Common myeloid progenitor, CD34-positive (primary cell): ENCODE data around the gene CAND2.

ENCODE experiments used
- CTCF ChIA-PET: fragments of 350-600 bp; sonication (Branson Sonifier 250); formaldehyde crosslinking; loops from one replicate; lab custom pipeline; 2021; ENCODE audit warnings: antibody characterized with exemption; lab: Charles Lee
- POLR2A ChIA-PET: fragments of 350-600 bp; sonication (Branson Sonifier 250); formaldehyde crosslinking; loops from one replicate; lab custom pipeline; 2021; ENCODE audit warnings: antibody characterized with exemption; lab: Charles Lee
- DNase-seq, 3 donors: peaks; one replicate each; pipeline versions ENCODE4 v3.0.0 to v3.0.0-alpha.2; 2013
- H3K27ac ChIP-seq, 2 experiments: 1 replicate in 1 of 2; 2 replicates in 1 of 2; pipeline ENCODE4 v1.7.0; 2013; ENCODE audit warnings: inconsistent platforms in 2 of 2, low read length in 2 of 2, mild to moderate bottlenecking in 2 of 2, low read depth in 1 of 2, moderate library complexity in 1 of 2; ENCODE audit not compliant: severe bottlenecking in 2 of 2, insufficient read depth in 1 of 2, poor library complexity in 1 of 2
- H3K27me3 ChIP-seq, 5 experiments: replicated peaks in 2 of 5; 1 replicate in 3 of 5; 2 replicates in 2 of 5; pipeline versions ENCODE4 v1.6.1 to v1.7.0; 2013; ENCODE audit warnings: low read length in 4 of 5, mild to moderate bottlenecking in 2 of 5, moderate library complexity in 2 of 5, inconsistent platforms in 1 of 5; ENCODE audit not compliant: insufficient read depth in 5 of 5, control insufficient read depth in 4 of 5
- H3K36me3 ChIP-seq, 4 experiments: 1 replicate in 2 of 4; 2 replicates in 2 of 4; pipeline versions ENCODE4 v1.6.1 to v1.7.0; 2013; ENCODE audit warnings: low read length in 3 of 4, control low read depth in 1 of 4, mild to moderate bottlenecking in 1 of 4; ENCODE audit not compliant: control insufficient read depth in 4 of 4, insufficient read depth in 4 of 4
- H3K4me1 ChIP-seq, 4 experiments: 1 replicate in 3 of 4; 2 replicates in 1 of 4; pipeline versions ENCODE4 v1.6.1 to v1.7.1; 2013; ENCODE audit warnings: low read length in 3 of 4, mild to moderate bottlenecking in 3 of 4, control low read depth in 1 of 4, inconsistent platforms in 1 of 4, moderate library complexity in 1 of 4; ENCODE audit not compliant: control insufficient read depth in 4 of 4, insufficient read depth in 4 of 4; ENCODE audit errors: control extremely low read depth in 1 of 4
- H3K4me3 ChIP-seq, 7 experiments: 1 replicate in 4 of 7; 2 replicates in 3 of 7; pipeline versions ENCODE4 v1.5.1 to v1.7.0; 2013; ENCODE audit warnings: mild to moderate bottlenecking in 7 of 7, low read length in 6 of 7, moderate library complexity in 6 of 7, inconsistent platforms in 2 of 7, low read depth in 2 of 7, control low read depth in 1 of 7; ENCODE audit not compliant: insufficient read depth in 4 of 7, control insufficient read depth in 1 of 7; ENCODE audit errors: extremely low read depth in 1 of 7
- H3K9me3 ChIP-seq, 5 experiments: 1 replicate in 4 of 5; 2 replicates in 1 of 5; pipeline versions ENCODE4 v1.6.1 to v1.7.1; 2013; ENCODE audit warnings: low read length in 4 of 5, mild to moderate bottlenecking in 2 of 5, inconsistent platforms in 1 of 5, low read depth in 1 of 5, moderate library complexity in 1 of 5; ENCODE audit not compliant: control insufficient read depth in 4 of 5, insufficient read depth in 2 of 5; ENCODE audit errors: control extremely low read depth in 1 of 5
- WGBS: methylation state at CpG from one replicate; pipeline ENCODE4 v1.1.5; 2013; ENCODE audit not compliant: insufficient coverage; 5-methylcytosine and 5-hydroxymethylcytosine counted together

CAND2 gene

GRCh38 chr3:12798559-12799179 is 2.2 kb downstream of the CAND2 start:
- no peak for DNase-seq
- no peaks in the 10 kb centered on the region for H3K36me3 ChIP-seq
- whole genome bisulfite sequencing, result 84% methylated on average over 10 of the region's 12 CpGs
- CTCF ChIA-PET, result interaction anchor here (1.0 to 1.8 kb wide), 3 partner anchors 10 to 15 kb away, joined by 3 to 6 read pairs (median 5); no protein-coding TSS in a partner anchor
- H3K4me1 ChIP-seq, result peaks cover 0 to 12% (median 8%) of the 10 kb centered on the region in 4 experiments
- POLR2A ChIA-PET, result no interaction called here
- H3K4me3 ChIP-seq, result no peak overlapping the region
- no peaks in the 10 kb centered on the region for H3K9me3 ChIP-seq
- H3K27me3 ChIP-seq, result peaks cover 0 to 6% (median 0%) of the 10 kb centered on the region in 5 experiments
- H3K27ac ChIP-seq, result no peak overlapping the region

- Histone ChIP-seq H3K4me1 (peaks cover 0 to 12% (median 8%) of the 10 kb centered on the region in 4 experiments), H3K27me3 (peaks cover 0 to 6% (median 0%) of the 10 kb centered on the region in 5 experiments), H3K4me3 (no peak overlapping the region), H3K9me3 (no peaks in the 10 kb centered on the region), H3K36me3 (peaks cover 0 to 5% (median 0%) of the 10 kb centered on the region in 4 experiments), H3K27ac (no peak overlapping the region)
- 92% methylated on average over 6 of the region's 7 CpGs for WGBS
- ChIA-PET POLR2A (interaction anchor here (0.6 kb wide), 1 partner anchor 183 kb away, joined by 3 read pairs; no protein-coding TSS in a partner anchor), CTCF (interaction anchor here (0.8 to 1.8 kb wide), 4 partner anchors 9 to 14 kb away, joined by 3 to 6 read pairs (median 5); no protein-coding TSS in a partner anchor)
- no peak for DNase-seq
Measured at GRCh38 chr3:12799525-12800440, 3.3 kb downstream of the CAND2 start.

- no peak overlapping the region for H3K4me3 ChIP-seq
- no peak overlapping the region for H3K27ac ChIP-seq
- peaks cover 0 to 2% (median 0%) of the 10 kb centered on the region in 5 experiments for H3K27me3 ChIP-seq
- H3K4me1 ChIP-seq, result no peaks in the 10 kb centered on the region
- H3K9me3 ChIP-seq, result no peaks in the 10 kb centered on the region
- DNase-seq, result no peak
- CTCF ChIA-PET, result no interaction called here
- POLR2A ChIA-PET, result no interaction called here
- WGBS, result 97% methylated on average over 11 of the region's 12 CpGs
- H3K36me3 ChIP-seq, result peaks cover 0 to 5% (median 0%) of the 10 kb centered on the region in 4 experiments
Measured at GRCh38 chr3:12803371-12803770, 6.9 kb downstream of the CAND2 start.

- Histone ChIP-seq H3K27ac (no peak overlapping the region), H3K9me3 (no peaks in the 10 kb centered on the region), H3K4me1 (peaks cover 0 to 13% (median 12%) of the 10 kb centered on the region in 4 experiments), H3K27me3 (peaks cover 0 to 2% (median 0%) of the 10 kb centered on the region in 5 experiments), H3K4me3 (no peak overlapping the region), H3K36me3 (peaks cover 0 to 5% (median 0%) of the 10 kb centered on the region in 4 experiments)
- ChIA-PET POLR2A (no interaction called here), CTCF (interaction anchor here (0.8 to 1.9 kb wide), 4 partner anchors 9 to 21 kb away, joined by 3 to 5 read pairs (median 4); no protein-coding TSS in a partner anchor)
- WGBS, result over 99% methylated on average over 9 of the region's 9 CpGs
- DNase-seq, result no peak
Measured at GRCh38 chr3:12807066-12807465, 10.6 kb downstream of the CAND2 start.

DNA sequence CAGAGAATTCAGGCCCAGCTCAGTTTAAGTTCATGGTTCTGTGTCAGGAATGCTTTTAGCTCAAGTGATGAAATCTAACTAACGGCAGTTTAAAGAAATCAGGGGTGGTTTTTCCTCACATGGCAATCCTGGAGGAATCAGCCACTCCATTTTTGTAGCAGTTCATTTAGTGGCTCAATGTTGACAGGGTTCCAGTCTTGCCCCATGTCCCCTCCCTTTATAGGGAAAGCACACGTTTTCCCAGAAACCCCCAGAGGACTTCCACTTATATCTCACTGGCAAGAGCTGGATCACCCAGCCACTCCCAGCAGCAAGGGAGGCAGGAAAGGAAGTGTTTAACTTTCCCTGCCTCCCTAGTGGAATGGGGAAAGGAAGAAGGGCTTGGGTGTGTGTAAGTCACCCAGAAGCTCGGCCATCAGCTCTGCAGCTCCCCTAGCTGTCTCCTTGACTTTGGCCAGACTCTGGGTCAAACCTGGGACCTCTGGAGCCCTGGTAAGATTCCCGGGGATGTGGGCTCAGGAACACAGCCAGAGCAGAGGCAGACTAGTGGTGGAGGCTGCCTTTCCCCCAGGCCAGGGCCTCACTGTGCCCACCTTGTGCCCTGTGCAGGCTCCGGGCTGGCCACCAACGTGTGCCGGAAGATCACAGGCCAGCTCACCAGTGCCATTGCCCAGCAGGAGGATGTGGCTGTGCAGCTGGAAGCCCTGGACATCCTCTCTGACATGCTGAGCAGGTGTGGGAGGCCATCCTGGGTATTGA is 11.3 kb downstream of the CAND2 start:
- Histone ChIP-seq H3K27me3 (peaks cover 0 to 2% (median 0%) of the 10 kb centered on the region in 5 experiments), H3K4me3 (no peak overlapping the region), H3K36me3 (peaks cover 0 to 5% (median 0%) of the 10 kb centered on the region in 4 experiments), H3K4me1 (peaks cover 0 to 13% (median 12%) of the 10 kb centered on the region in 4 experiments), H3K27ac (no peak overlapping the region), H3K9me3 (no peaks in the 10 kb centered on the region)
- ChIA-PET CTCF (interaction anchor here (0.6 to 4.9 kb wide), 8 partner anchors 8 to 930 kb away, joined by 3 to 30 read pairs (median 5); partner anchors contain the start of gene CAND2), POLR2A (no interaction called here)
- no peak for DNase-seq
- WGBS, result 98% methylated on average over 5 of the region's 7 CpGs

DNA sequence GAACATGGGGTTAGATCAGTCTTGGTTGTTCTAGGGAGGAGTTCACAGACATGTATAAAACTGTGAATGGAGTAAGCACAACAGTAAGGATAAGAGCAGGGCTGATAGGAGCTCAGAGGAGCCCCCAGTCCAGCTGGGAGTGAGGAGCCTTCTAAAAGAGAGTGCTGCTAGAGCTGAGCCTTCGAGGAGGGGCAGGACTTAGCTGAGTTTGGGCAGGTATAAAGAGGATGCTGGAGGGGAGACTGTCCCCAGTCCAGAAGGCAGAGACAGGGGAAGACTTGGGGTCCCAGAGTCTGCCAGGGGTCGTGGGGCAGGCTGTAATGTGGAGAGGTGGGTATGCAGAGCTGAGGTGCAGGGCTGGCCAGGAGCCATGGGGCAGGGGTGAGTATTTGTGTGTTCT is 12.1 kb downstream of the CAND2 start:
- H3K36me3 ChIP-seq, result peaks cover 0 to 5% (median 0%) of the 10 kb centered on the region in 4 experiments
- no peak overlapping the region for H3K4me3 ChIP-seq
- H3K27ac ChIP-seq, result no peak overlapping the region
- no peaks in the 10 kb centered on the region for H3K9me3 ChIP-seq
- peaks cover 0 to 2% (median 0%) of the 10 kb centered on the region in 5 experiments for H3K27me3 ChIP-seq
- 90% methylated on average over 2 of the region's 2 CpGs for WGBS
- POLR2A ChIA-PET, result no interaction called here
- no peak for DNase-seq
- peaks cover 0 to 13% (median 12%) of the 10 kb centered on the region in 4 experiments for H3K4me1 ChIP-seq
- CTCF ChIA-PET, result interaction anchor here (0.6 to 4.9 kb wide), 9 partner anchors 8 to 931 kb away, joined by 3 to 30 read pairs (median 6); partner anchors contain the start of gene CAND2
